HEK293 (cell line): ENCODE results near the gene ANTKMT.
A peak's percentile ranks its signal among the peaks of the same experiment; 100 is the strongest.

Experiments
- BCL11A ChIP-seq: fragments of 450-650 bp; formaldehyde crosslinking; IDR thresholded peaks from 2 replicates; pipeline ENCODE4 v1.5.1; 2016; ENCODE audit warnings: low read depth, missing biosample characterization, missing genetic modification characterization
- BCL11B ChIP-seq: fragments of 450-650 bp; formaldehyde crosslinking; IDR thresholded peaks from 2 replicates; pipeline ENCODE4 v1.5.1; 2016; ENCODE audit warnings: low read depth, missing biosample characterization, missing genetic modification characterization
- GLIS1 ChIP-seq: fragments of 450-650 bp; formaldehyde crosslinking; IDR thresholded peaks from 2 replicates; pipeline ENCODE4 v1.5.1; 2016; ENCODE audit warnings: missing biosample characterization, missing genetic modification characterization
- GLIS2 ChIP-seq: fragments of 450-650 bp; formaldehyde crosslinking; IDR thresholded peaks from 2 replicates; pipeline ENCODE4 v1.5.1; 2016; ENCODE audit warnings: missing biosample characterization, missing genetic modification characterization
- IKZF3 ChIP-seq: fragments of 450-650 bp; IDR thresholded peaks from 2 replicates; pipeline ENCODE4 v1.5.0; 2018; ENCODE audit warnings: missing biosample characterization, mild to moderate bottlenecking, missing genetic modification characterization, moderate library complexity
- PATZ1 ChIP-seq: fragments of 450-650 bp; formaldehyde crosslinking; IDR thresholded peaks from 2 replicates; pipeline ENCODE4 v1.5.1; 2016; ENCODE audit warnings: missing biosample characterization, missing genetic modification characterization
- SALL2 ChIP-seq: fragments of 450-650 bp; formaldehyde crosslinking; IDR thresholded peaks from 2 replicates; pipeline ENCODE4 v1.5.0; 2017; ENCODE audit warnings: missing biosample characterization, mild to moderate bottlenecking, missing genetic modification characterization, borderline replicate concordance
- SCRT1 ChIP-seq: fragments of 450-650 bp; formaldehyde crosslinking; IDR thresholded peaks from 2 replicates; pipeline ENCODE4 v1.5.1; 2016; ENCODE audit warnings: missing biosample characterization, missing genetic modification characterization, borderline replicate concordance
- ZBTB20 ChIP-seq: fragments of 450-650 bp; formaldehyde crosslinking; IDR thresholded peaks from 2 replicates; pipeline ENCODE4 v1.5.1; 2016; ENCODE audit warnings: missing biosample characterization, missing genetic modification characterization
- ZBTB8A ChIP-seq: fragments of 450-650 bp; formaldehyde crosslinking; IDR thresholded peaks from 2 replicates; pipeline ENCODE4 v1.5.1; 2016; ENCODE audit warnings: missing biosample characterization, missing genetic modification characterization
- ZEB2 ChIP-seq: fragments of 450-650 bp; formaldehyde crosslinking; IDR thresholded peaks from 2 replicates; pipeline ENCODE4 v1.5.1; 2016; ENCODE audit warnings: missing biosample characterization, missing genetic modification characterization
- ZFHX2 ChIP-seq: fragments of 450-650 bp; formaldehyde crosslinking; conservative IDR thresholded peaks from 2 replicates; pipeline ENCODE4 v1.5.1; 2016; ENCODE audit warnings: missing biosample characterization, missing genetic modification characterization
- ZNF121 ChIP-seq: fragments of 450-650 bp; formaldehyde crosslinking; IDR thresholded peaks from 2 replicates; pipeline ENCODE4 v1.5.1; 2016; ENCODE audit warnings: missing biosample characterization, missing genetic modification characterization
- ZNF157 ChIP-seq: fragments of 450-650 bp; formaldehyde crosslinking; IDR thresholded peaks from 2 replicates; pipeline ENCODE4 v1.5.1; 2016; ENCODE audit warnings: missing biosample characterization, missing genetic modification characterization
- ZNF221 ChIP-seq: fragments of 450-650 bp; formaldehyde crosslinking; IDR thresholded peaks from 2 replicates; pipeline ENCODE4 v1.5.1; 2017; ENCODE audit warnings: missing biosample characterization, missing genetic modification characterization, borderline replicate concordance
- ZNF239 ChIP-seq: fragments of 450-650 bp; formaldehyde crosslinking; IDR thresholded peaks from 2 replicates; pipeline ENCODE4 v1.5.1; 2016; ENCODE audit warnings: missing biosample characterization, missing genetic modification characterization
- ZNF24 ChIP-seq: fragments of 450-650 bp; formaldehyde crosslinking; IDR thresholded peaks from 2 replicates; pipeline ENCODE4 v1.5.1; 2016; ENCODE audit warnings: missing biosample characterization, missing genetic modification characterization
- ZNF302 ChIP-seq: fragments of 450-650 bp; formaldehyde crosslinking; IDR thresholded peaks from 2 replicates; pipeline ENCODE4 v1.5.1; 2016; ENCODE audit warnings: missing biosample characterization, missing genetic modification characterization, low read depth
- ZNF335 ChIP-seq: fragments of 450-650 bp; formaldehyde crosslinking; conservative IDR thresholded peaks from 2 replicates; pipeline ENCODE4 v1.5.1; 2016; ENCODE audit warnings: missing biosample characterization, missing genetic modification characterization
- ZNF341 ChIP-seq: fragments of 450-650 bp; formaldehyde crosslinking; IDR thresholded peaks from 2 replicates; pipeline ENCODE4; 2016; ENCODE audit warnings: low read depth, missing biosample characterization, missing genetic modification characterization
- ZNF354C ChIP-seq: fragments of 450-650 bp; formaldehyde crosslinking; IDR thresholded peaks from 2 replicates; pipeline ENCODE4 v1.5.1; 2016; ENCODE audit warnings: missing biosample characterization, missing genetic modification characterization, low read depth, borderline replicate concordance
- ZNF433 ChIP-seq: fragments of 450-650 bp; formaldehyde crosslinking; IDR thresholded peaks from 2 replicates; pipeline ENCODE4 v1.5.1; 2016; ENCODE audit warnings: missing biosample characterization, missing genetic modification characterization, low read depth
- ZNF510 ChIP-seq: fragments of 450-650 bp; formaldehyde crosslinking; IDR thresholded peaks from 2 replicates; pipeline ENCODE4 v1.5.1; 2018; ENCODE audit warnings: mild to moderate bottlenecking, missing genetic modification characterization, missing biosample characterization; ENCODE audit not compliant: insufficient replicate concordance
- ZNF600 ChIP-seq: fragments of 450-650 bp; formaldehyde crosslinking; IDR thresholded peaks from 2 replicates; pipeline ENCODE4 v1.5.1; 2016; ENCODE audit warnings: missing biosample characterization, missing genetic modification characterization
- ZNF837 ChIP-seq: fragments of 450-650 bp; formaldehyde crosslinking; IDR thresholded peaks from 2 replicates; pipeline ENCODE4 v1.5.1; 2016; ENCODE audit warnings: missing biosample characterization, missing genetic modification characterization
- ZXDB ChIP-seq: fragments of 450-650 bp; formaldehyde crosslinking; IDR thresholded peaks from 2 replicates; pipeline ENCODE4 v1.5.1; 2016; ENCODE audit warnings: missing biosample characterization, missing genetic modification characterization
- TF ChIP-seq, protein P1 (sequence below): fragments of 450-650 bp; formaldehyde crosslinking; IDR thresholded peaks from 2 replicates; pipeline ENCODE4 v1.5.1; 2016; ENCODE audit warnings: missing biosample characterization, missing genetic modification characterization
- TF ChIP-seq, protein P2 (sequence below): fragments of 450-650 bp; formaldehyde crosslinking; IDR thresholded peaks from 2 replicates; pipeline ENCODE4 v1.5.1; 2016; ENCODE audit warnings: missing biosample characterization, missing genetic modification characterization
- TF ChIP-seq, protein P3 (sequence below): fragments of 450-650 bp; formaldehyde crosslinking; IDR thresholded peaks from 2 replicates; pipeline ENCODE4 v1.5.1; 2017; ENCODE audit warnings: missing biosample characterization, missing genetic modification characterization
- TF ChIP-seq, protein P4 (sequence below): fragments of 450-650 bp; formaldehyde crosslinking; IDR thresholded peaks from 2 replicates; pipeline ENCODE4 v1.5.1; 2017; ENCODE audit warnings: missing biosample characterization, missing genetic modification characterization

ANTKMT gene

GRCh38 chr16:720447-720989 is 428 bp upstream of the ANTKMT start (continued):
- TF ChIP-seq, protein P1, sequence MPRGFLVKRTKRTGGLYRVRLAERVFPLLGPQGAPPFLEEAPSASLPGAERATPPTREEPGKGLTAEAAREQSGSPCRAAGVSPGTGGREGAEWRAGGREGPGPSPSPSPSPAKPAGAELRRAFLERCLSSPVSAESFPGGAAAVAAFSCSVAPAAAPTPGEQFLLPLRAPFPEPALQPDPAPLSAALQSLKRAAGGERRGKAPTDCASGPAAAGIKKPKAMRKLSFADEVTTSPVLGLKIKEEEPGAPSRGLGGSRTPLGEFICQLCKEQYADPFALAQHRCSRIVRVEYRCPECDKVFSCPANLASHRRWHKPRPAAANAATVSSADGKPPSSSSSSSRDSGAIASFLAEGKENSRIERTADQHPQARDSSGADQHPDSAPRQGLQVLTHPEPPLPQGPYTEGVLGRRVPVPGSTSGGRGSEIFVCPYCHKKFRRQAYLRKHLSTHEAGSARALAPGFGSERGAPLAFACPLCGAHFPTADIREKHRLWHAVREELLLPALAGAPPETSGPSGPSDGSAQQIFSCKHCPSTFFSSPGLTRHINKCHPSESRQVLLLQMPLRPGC = peak; percentile 66; the same call in 1 of the 2 replicates
- peak; percentile 83 for TF ChIP-seq ZEB2 (tag by site-specific recombination)
- TF ChIP-seq ZNF302 = no peak
- peak; percentile 16; the same call in 1 of the 2 replicates for TF ChIP-seq BCL11B (tag by site-specific recombination)
- no peak for TF ChIP-seq ZNF433 (tag by site-specific recombination)
- 0 out of 2 replicates have a peak, but pooled peaks have one; percentile 52 for TF ChIP-seq ZNF335 (tag by site-specific recombination)
- TF ChIP-seq ZNF600 (tag by site-specific recombination) = peak; percentile 88
- peak; percentile 59; the same call in 1 of the 2 replicates for TF ChIP-seq ZNF121
- TF ChIP-seq ZNF341 (tag by site-specific recombination) = peak; percentile 88
- peak; percentile 9; the same call in 1 of the 2 replicates for TF ChIP-seq IKZF3
- TF ChIP-seq SCRT1 (tag by site-specific recombination) = no peak
- TF ChIP-seq GLIS2 (tag by site-specific recombination) = peak; percentile 93
- peak; percentile 74 for TF ChIP-seq GLIS1 (tag by site-specific recombination)
- no peak for TF ChIP-seq ZNF510 (tag by site-specific recombination)
- peak; percentile 97 for TF ChIP-seq ZFHX2 (tag by site-specific recombination)
- TF ChIP-seq SALL2 = no peak
- peak; percentile 64; the same call in 1 of the 2 replicates for TF ChIP-seq ZXDB
- TF ChIP-seq ZNF221 (tag by site-specific recombination) = no peak
- TF ChIP-seq, protein P2, sequence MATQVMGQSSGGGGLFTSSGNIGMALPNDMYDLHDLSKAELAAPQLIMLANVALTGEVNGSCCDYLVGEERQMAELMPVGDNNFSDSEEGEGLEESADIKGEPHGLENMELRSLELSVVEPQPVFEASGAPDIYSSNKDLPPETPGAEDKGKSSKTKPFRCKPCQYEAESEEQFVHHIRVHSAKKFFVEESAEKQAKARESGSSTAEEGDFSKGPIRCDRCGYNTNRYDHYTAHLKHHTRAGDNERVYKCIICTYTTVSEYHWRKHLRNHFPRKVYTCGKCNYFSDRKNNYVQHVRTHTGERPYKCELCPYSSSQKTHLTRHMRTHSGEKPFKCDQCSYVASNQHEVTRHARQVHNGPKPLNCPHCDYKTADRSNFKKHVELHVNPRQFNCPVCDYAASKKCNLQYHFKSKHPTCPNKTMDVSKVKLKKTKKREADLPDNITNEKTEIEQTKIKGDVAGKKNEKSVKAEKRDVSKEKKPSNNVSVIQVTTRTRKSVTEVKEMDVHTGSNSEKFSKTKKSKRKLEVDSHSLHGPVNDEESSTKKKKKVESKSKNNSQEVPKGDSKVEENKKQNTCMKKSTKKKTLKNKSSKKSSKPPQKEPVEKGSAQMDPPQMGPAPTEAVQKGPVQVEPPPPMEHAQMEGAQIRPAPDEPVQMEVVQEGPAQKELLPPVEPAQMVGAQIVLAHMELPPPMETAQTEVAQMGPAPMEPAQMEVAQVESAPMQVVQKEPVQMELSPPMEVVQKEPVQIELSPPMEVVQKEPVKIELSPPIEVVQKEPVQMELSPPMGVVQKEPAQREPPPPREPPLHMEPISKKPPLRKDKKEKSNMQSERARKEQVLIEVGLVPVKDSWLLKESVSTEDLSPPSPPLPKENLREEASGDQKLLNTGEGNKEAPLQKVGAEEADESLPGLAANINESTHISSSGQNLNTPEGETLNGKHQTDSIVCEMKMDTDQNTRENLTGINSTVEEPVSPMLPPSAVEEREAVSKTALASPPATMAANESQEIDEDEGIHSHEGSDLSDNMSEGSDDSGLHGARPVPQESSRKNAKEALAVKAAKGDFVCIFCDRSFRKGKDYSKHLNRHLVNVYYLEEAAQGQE (tag by site-specific recombination) = peak; percentile 44; the same call in 1 of the 2 replicates
- 0 out of 2 replicates have a peak, but pooled peaks have one; percentile 21 for TF ChIP-seq ZNF239
- peak; percentile 91 for TF ChIP-seq ZBTB20 (tag by site-specific recombination)
- peak; percentile 91 for TF ChIP-seq PATZ1 (tag by site-specific recombination)
- TF ChIP-seq ZBTB8A (tag by site-specific recombination) = peak; percentile 69
- TF ChIP-seq ZNF354C = no peak
- TF ChIP-seq, protein P3, sequence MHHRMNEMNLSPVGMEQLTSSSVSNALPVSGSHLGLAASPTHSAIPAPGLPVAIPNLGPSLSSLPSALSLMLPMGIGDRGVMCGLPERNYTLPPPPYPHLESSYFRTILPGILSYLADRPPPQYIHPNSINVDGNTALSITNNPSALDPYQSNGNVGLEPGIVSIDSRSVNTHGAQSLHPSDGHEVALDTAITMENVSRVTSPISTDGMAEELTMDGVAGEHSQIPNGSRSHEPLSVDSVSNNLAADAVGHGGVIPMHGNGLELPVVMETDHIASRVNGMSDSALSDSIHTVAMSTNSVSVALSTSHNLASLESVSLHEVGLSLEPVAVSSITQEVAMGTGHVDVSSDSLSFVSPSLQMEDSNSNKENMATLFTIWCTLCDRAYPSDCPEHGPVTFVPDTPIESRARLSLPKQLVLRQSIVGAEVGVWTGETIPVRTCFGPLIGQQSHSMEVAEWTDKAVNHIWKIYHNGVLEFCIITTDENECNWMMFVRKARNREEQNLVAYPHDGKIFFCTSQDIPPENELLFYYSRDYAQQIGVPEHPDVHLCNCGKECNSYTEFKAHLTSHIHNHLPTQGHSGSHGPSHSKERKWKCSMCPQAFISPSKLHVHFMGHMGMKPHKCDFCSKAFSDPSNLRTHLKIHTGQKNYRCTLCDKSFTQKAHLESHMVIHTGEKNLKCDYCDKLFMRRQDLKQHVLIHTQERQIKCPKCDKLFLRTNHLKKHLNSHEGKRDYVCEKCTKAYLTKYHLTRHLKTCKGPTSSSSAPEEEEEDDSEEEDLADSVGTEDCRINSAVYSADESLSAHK = peak; percentile 22; the same call in 1 of the 2 replicates
- TF ChIP-seq, protein P4, sequence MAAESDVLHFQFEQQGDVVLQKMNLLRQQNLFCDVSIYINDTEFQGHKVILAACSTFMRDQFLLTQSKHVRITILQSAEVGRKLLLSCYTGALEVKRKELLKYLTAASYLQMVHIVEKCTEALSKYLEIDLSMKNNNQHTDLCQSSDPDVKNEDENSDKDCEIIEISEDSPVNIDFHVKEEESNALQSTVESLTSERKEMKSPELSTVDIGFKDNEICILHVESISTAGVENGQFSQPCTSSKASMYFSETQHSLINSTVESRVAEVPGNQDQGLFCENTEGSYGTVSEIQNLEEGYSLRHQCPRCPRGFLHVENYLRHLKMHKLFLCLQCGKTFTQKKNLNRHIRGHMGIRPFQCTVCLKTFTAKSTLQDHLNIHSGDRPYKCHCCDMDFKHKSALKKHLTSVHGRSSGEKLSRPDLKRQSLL (tag by site-specific recombination) = peak; percentile 69
- TF ChIP-seq BCL11A (tag by site-specific recombination) = peak; percentile 48; the same call in 1 of the 2 replicates
- TF ChIP-seq ZNF24 (tag by site-specific recombination) = peak; percentile 30; the same call in 1 of the 2 replicates
- TF ChIP-seq ZNF157 = no peak
- TF ChIP-seq ZNF837 = peak; percentile 29; the same call in 1 of the 2 replicates
